NCI-H1436 treated with DMSO at 0.1 percent for 48 hours (cell line): Measurements from ENCODE around the gene CD6.

Experiments
- DNase-seq: peaks from one replicate; lab custom pipeline; 2025; lab: John Stamatoyannopoulos, UW

CD6 gene

GRCh38 chr11:60934790-60935605 lies 36.5 kb upstream of the CD6 start:
- no peak for DNase-seq

DNA sequence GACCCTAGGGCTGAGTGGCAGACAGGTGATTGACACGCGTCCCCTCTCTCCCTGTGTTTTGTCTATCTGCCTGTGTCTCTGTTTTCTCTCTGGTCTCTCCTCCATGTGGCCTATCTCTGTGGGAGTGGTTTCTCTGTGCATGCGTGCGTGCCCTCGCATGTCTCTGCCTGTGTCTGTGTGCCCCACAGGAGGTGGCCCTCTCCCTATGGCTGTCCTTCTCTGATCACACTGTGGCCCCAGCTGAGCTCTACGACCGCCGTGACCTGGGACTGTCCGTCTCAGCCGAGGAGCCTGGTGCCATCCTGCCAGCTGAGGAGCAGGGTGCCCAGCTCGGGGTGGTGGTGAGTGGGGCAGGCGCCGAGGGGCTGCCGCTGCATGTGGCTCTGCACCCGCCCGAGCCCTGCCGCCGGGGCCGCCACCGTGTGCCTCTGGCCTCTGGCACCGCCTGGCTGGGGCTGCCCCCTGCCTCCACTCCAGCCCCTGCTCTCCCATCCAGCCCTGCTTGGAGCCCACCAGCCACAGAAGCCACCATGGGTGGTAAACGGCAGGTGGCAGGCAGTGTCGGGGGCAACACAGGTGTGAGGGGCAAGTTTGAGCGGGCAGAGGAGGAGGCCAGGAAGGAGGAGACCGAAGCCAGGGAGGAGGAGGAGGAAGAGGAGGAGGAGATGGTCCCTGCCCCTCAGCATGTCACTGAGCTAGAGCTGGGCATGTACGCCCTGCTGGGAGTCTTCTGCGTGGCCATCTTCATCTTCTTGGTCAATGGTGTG lies 35.6 kb upstream of the CD6 start:
- no peak for DNase-seq

- no peak for DNase-seq
Measured at GRCh38 chr11:60936467-60937143, 34.9 kb upstream of the CD6 start.

GRCh38 chr11:60937144-60937527 lies 34.3 kb upstream of the CD6 start:
- DNase-seq = no peak

- DNase-seq = no peak
Measured at GRCh38 chr11:60937811-60938210, 33.7 kb upstream of the CD6 start.

- DNase-seq = no peak
Measured at GRCh38 chr11:60938500-60938899, 33.0 kb upstream of the CD6 start.

DNA sequence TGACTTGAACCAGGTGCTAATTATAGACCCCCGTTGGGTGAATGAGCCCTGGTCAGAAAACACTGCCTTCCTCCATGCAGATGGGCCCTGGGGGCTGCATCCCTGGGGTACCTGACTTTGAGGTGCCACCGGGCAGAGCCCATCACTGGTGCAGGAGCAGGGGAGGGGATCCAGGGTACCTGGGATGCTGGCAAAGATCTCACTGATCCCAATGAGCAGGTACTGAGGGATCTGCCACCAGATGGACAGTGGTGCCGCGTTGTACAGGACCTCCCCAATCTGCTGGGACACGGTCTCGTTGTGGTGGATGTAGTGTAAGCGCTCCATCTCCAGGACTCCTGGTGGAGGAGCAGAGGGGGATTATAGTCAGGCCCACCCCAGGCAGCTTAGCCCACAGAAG lies 32.2 kb upstream of the CD6 start:
- DNase-seq = no peak

GRCh38 chr11:60939855-60940254 lies 31.6 kb upstream of the CD6 start:
- no peak for DNase-seq

DNA sequence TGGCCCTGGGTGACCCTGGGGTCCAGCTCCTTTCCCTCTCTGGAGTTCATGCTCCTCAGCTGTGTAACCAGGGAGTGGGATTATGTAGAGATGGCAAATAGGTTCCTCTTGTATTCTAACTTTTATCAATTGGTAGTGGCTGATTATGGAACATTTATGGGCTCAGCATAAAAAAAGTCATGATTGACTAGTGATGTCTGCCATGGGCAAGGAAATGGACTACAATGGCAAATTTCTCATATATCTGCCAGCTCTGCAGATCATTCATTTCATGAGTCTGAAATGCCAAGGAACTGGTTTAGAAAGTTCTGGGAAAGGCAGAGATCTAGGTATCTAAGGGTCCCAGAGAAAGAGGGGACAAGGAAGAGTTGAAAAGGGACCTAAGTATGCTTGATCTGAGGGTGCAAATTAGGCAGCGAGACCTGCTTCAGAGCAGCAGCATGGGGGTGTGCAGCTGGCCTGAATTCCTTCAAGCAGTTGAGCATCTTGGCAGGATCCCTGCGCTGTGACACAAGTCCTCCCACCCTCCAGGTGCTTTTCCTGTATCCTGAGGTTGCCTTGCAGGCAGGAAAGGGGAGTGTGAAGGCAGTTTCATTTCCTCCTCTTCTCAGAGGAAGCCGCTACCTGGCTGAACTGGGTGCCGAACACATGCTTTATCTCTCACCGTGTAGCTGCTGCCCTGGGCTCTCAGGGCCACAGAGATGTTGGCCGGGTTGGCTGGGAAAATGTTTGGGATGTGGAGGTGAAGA lies 29.9 kb upstream of the CD6 start:
- DNase-seq = no peak

DNA sequence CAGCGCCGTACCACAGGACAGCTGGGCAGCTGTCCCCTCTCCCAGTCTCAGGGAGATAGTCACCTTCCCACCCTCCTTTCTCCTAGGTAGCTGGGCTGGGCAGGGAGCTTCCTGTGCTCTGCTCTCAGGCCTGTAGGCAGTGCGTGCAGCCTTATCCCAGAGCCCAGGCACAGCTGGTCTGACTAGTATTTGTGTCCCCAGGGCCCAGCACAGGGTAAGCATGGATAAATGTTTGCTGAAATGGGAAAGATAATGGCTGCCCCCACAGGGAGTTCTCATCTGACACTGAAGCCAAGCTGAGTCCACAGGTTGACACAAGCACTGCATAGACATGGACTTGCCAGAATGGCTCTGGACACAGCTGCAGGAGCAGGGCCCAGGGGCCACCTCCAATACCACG lies 29.3 kb upstream of the CD6 start:
- no peak for DNase-seq

- DNase-seq = peak; percentile 15
Measured at GRCh38 chr11:60942970-60943565, 28.4 kb upstream of the CD6 start.

DNA sequence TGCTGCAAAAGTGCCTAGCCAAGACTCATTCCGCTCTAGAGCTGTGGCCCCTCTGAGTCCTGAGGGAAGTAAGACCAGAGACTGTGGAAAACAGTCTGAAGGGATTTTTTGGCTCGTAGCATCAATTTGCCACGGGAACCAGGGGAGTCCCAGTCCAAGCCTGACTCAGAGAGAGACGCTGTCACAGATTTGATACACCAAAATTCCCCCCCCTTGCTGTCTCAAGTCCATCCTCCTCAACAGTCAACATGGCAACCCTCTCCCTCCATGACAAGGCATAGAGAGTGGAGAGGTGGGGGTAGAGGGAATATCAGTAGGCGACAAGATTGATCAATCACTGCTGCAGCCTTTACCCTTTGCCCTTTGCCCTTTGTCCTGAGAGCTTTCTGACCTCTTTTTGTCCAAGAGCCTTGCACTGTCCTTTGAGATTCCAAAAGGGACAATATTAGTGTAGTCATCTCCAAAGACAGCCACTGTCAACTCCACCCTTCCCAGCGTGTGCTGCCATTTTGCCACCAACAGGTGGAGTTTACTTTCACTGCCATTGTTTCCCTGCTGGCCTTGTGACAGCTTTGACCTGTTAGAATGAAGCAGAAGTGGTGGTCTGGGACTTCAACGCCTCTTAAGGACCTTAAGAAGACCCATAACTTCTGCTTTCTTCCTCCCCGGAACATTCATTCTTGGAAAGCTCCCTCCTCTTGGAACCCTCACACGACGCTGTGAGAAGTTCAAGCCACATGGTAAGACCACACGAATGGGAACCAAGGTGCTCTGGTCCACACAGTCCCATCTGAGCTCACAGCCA lies 26.8 kb upstream of the CD6 start:
- DNase-seq = no peak

DNA sequence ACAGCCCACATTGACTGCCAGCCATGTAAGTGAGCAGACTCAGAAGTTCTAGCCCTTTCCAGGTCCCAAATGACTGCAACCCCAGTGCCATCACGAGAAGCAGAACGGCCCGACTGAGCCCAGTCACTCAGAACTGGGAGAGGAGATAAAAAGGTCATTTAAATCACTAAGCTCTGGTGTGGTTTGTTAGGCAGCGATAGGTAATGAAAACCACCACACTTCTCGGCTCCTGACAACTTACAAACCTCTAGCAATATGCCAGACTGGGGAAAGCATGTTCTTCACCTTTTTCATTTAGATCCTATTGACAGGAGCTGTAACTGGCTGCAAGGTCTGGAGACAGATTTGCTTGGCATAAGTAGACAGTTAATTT lies 26.2 kb upstream of the CD6 start:
- DNase-seq = no peak

DNA sequence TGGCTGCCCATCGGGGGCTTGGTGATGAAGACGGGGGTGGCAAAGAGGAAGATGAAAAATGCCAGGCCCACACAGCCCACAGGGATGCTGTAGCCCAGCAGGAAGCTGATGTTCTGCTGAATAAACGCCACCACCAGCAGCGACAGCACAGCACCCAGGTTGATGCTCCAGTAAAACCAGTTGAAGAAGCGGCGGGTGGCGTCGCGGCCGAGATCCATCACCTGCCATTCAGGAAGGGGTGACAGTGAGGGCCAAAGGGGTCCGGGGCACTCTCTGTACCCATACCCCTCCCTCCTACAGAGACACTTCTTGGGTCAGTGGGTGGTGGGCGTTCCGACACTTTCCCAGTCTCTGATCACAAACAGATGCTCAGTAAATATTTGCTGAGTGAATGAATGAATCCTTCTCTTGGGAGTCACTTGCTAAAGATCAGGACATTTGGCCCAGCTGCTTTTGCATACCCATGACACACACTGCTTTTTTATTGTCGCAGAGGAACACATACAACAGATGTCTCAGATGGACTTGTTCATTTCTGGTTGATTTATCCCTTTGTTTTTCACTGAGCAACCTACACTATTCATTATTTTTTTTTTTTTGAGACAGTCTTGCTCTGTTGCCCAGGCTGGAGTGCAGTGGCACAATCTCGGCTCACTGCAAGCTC lies 24.7 kb upstream of the CD6 start:
- no peak for DNase-seq

- no peak for DNase-seq
Measured at GRCh38 chr11:60947700-60948099, 23.8 kb upstream of the CD6 start.

GRCh38 chr11:60948250-60948649 lies 23.2 kb upstream of the CD6 start:
- DNase-seq = no peak

- no peak for DNase-seq
Measured at GRCh38 chr11:60950024-60950423, 21.5 kb upstream of the CD6 start.

- no peak for DNase-seq
Measured at GRCh38 chr11:60950933-60951605, 20.4 kb upstream of the CD6 start.

DNA sequence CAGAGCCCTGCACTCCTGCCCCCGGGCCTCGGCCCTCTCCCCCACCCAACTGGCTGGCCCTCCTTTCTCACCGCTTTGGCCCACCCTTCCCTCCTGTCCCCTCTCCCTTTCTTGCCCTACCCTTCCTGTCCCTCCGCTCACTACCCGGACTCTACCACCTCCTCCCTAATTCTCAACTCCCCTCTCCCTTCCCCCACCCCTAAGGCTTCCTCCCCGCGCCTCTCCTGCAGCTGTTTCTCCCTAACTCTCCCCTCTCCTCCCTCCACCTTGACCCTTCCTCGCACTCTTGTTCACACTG lies 19.9 kb upstream of the CD6 start:
- no peak for DNase-seq
